ENCODE measurements around the gene RAP1GAP2.

GRCh38 chr17:2872282-2872681 lies 76.0 kb downstream of the RAP1GAP2 start:
- TF ChIP-seq CTCF (IDR thresholded peaks at IDR 0.05) (no peak), POLR2A (IDR thresholded peaks at IDR 0.05) (no peak), POLR2AphosphoS5 (IDR thresholded peaks at IDR 0.05) (no peak), EP300 (IDR thresholded peaks at IDR 0.05) (no peak)
